ENCODE data around the gene NOL7.

Gene NOL7

GRCh38 chr6:13614926-13615791 lies at the start of gene NOL7:
Gene NOL7 (plus strand): TSS chr6:13615335. CDS start chr6:13615359, 24 bp downstream.
- Histone ChIP-seq H3K27me3 (ENCODE audit: insufficient read depth, insufficient read length) (no peaks in the 10 kb centered on the region), H3K9me3 (ENCODE audit: insufficient read depth, low read length) (no peaks in the 10 kb centered on the region), H3K9ac (ENCODE audit: insufficient read length, low read depth) (peak within 1 kb of the TSS; percentile 95), H3K4me1 (ENCODE audit: insufficient read depth, insufficient read length) (no peaks in the 10 kb centered on the region), H3K36me3 (ENCODE audit: insufficient read depth, insufficient read length, low read length) (peaks cover 45% of the 10 kb centered on the region), H3K4me3 (ENCODE audit: insufficient read length, low read depth) (peak within 1 kb of the TSS; percentile 82)
- peak; percentile 89 for DNase-seq (ENCODE audit: low read depth, low spot score)
- TF ChIP-seq YY1 (IDR thresholded peaks at IDR 0.05; ENCODE audit: insufficient read depth, insufficient read length) (peak; percentile 22), SUZ12 (IDR thresholded peaks at IDR 0.05; ENCODE audit: extremely low read depth, insufficient read depth, insufficient read length) (no peak)

GRCh38 chr6:13565921-13566320 lies 49.2 kb upstream of the NOL7 start:
- no peaks in the 10 kb centered on the region for H3K36me3 ChIP-seq (ENCODE audit: insufficient read depth, insufficient read length, low read length)
- H3K4me3 ChIP-seq (ENCODE audit: insufficient read length, low read depth), result no peak overlapping the region
- H3K9ac ChIP-seq (ENCODE audit: insufficient read length, low read depth), result no peak overlapping the region
- TF ChIP-seq SUZ12 (IDR thresholded peaks at IDR 0.05; ENCODE audit: extremely low read depth, insufficient read depth, insufficient read length) (no peak), ZNF274 (IDR thresholded peaks at IDR 0.05; ENCODE audit: low read depth, low read length) (no peak), YY1 (IDR thresholded peaks at IDR 0.05; ENCODE audit: insufficient read depth, insufficient read length) (no peak)
- no peaks in the 10 kb centered on the region for H3K9me3 ChIP-seq (ENCODE audit: insufficient read depth, low read length)
- H3K4me1 ChIP-seq (ENCODE audit: insufficient read depth, insufficient read length), result no peaks in the 10 kb centered on the region
- H3K27me3 ChIP-seq (ENCODE audit: insufficient read depth, insufficient read length), result no peaks in the 10 kb centered on the region
- no peak for DNase-seq (ENCODE audit: low read depth, low spot score)

- Histone ChIP-seq H3K4me3 (ENCODE audit: insufficient read length, low read depth) (no peak overlapping the region), H3K4me1 (ENCODE audit: insufficient read depth, insufficient read length) (no peaks in the 10 kb centered on the region), H3K9ac (ENCODE audit: insufficient read length, low read depth) (no peak overlapping the region), H3K27me3 (ENCODE audit: insufficient read depth, insufficient read length) (no peaks in the 10 kb centered on the region), H3K9me3 (ENCODE audit: insufficient read depth, low read length) (no peaks in the 10 kb centered on the region), H3K36me3 (ENCODE audit: insufficient read depth, insufficient read length, low read length) (no peaks in the 10 kb centered on the region)
- TF ChIP-seq ZNF274 (IDR thresholded peaks at IDR 0.05; ENCODE audit: low read depth, low read length) (no peak), YY1 (IDR thresholded peaks at IDR 0.05; ENCODE audit: insufficient read depth, insufficient read length) (no peak), SUZ12 (IDR thresholded peaks at IDR 0.05; ENCODE audit: extremely low read depth, insufficient read depth, insufficient read length) (no peak)
- DNase-seq (ENCODE audit: low read depth, low spot score), result no peak
Observed at GRCh38 chr6:13566500-13566899, 48.6 kb upstream of the NOL7 start.

- H3K36me3 ChIP-seq (ENCODE audit: insufficient read depth, insufficient read length, low read length), result no peaks in the 10 kb centered on the region
- no peak overlapping the region for H3K4me3 ChIP-seq (ENCODE audit: insufficient read length, low read depth)
- H3K9ac ChIP-seq (ENCODE audit: insufficient read length, low read depth), result no peak overlapping the region
- no peaks in the 10 kb centered on the region for H3K9me3 ChIP-seq (ENCODE audit: insufficient read depth, low read length)
- no peaks in the 10 kb centered on the region for H3K27me3 ChIP-seq (ENCODE audit: insufficient read depth, insufficient read length)
- no peaks in the 10 kb centered on the region for H3K4me1 ChIP-seq (ENCODE audit: insufficient read depth, insufficient read length)
- DNase-seq (ENCODE audit: low read depth, low spot score), result no peak
- TF ChIP-seq SUZ12 (IDR thresholded peaks at IDR 0.05; ENCODE audit: extremely low read depth, insufficient read depth, insufficient read length) (no peak), ZNF274 (IDR thresholded peaks at IDR 0.05; ENCODE audit: low read depth, low read length) (no peak), YY1 (IDR thresholded peaks at IDR 0.05; ENCODE audit: insufficient read depth, insufficient read length) (no peak)
Observed at GRCh38 chr6:13568970-13569369, 46.2 kb upstream of the NOL7 start.

GRCh38 chr6:13572240-13572639 lies 42.9 kb upstream of the NOL7 start:
- TF ChIP-seq YY1 (IDR thresholded peaks at IDR 0.05; ENCODE audit: insufficient read depth, insufficient read length) (no peak), SUZ12 (IDR thresholded peaks at IDR 0.05; ENCODE audit: extremely low read depth, insufficient read depth, insufficient read length) (no peak), ZNF274 (IDR thresholded peaks at IDR 0.05; ENCODE audit: low read depth, low read length) (no peak)
- Histone ChIP-seq H3K27me3 (ENCODE audit: insufficient read depth, insufficient read length) (no peaks in the 10 kb centered on the region), H3K9ac (ENCODE audit: insufficient read length, low read depth) (no peak overlapping the region), H3K4me3 (ENCODE audit: insufficient read length, low read depth) (no peak overlapping the region), H3K4me1 (ENCODE audit: insufficient read depth, insufficient read length) (no peaks in the 10 kb centered on the region), H3K36me3 (ENCODE audit: insufficient read depth, insufficient read length, low read length) (no peaks in the 10 kb centered on the region), H3K9me3 (ENCODE audit: insufficient read depth, low read length) (no peaks in the 10 kb centered on the region)
- no peak for DNase-seq (ENCODE audit: low read depth, low spot score)

- H3K4me3 ChIP-seq (ENCODE audit: insufficient read length, low read depth), result peak overlapping the region; percentile 84
- no peak for DNase-seq (ENCODE audit: low read depth, low spot score)
- H3K9ac ChIP-seq (ENCODE audit: insufficient read length, low read depth), result peak overlapping the region; percentile 82
- no peaks in the 10 kb centered on the region for H3K36me3 ChIP-seq (ENCODE audit: insufficient read depth, insufficient read length, low read length)
- H3K4me1 ChIP-seq (ENCODE audit: insufficient read depth, insufficient read length), result no peaks in the 10 kb centered on the region
- no peaks in the 10 kb centered on the region for H3K27me3 ChIP-seq (ENCODE audit: insufficient read depth, insufficient read length)
- no peak for TF ChIP-seq ZNF274 (IDR thresholded peaks at IDR 0.05; ENCODE audit: low read depth, low read length)
- no peak for TF ChIP-seq SUZ12 (IDR thresholded peaks at IDR 0.05; ENCODE audit: extremely low read depth, insufficient read depth, insufficient read length)
- TF ChIP-seq YY1 (IDR thresholded peaks at IDR 0.05; ENCODE audit: insufficient read depth, insufficient read length), result no peak
- no peaks in the 10 kb centered on the region for H3K9me3 ChIP-seq (ENCODE audit: insufficient read depth, low read length)
Observed at GRCh38 chr6:13572951-13573654, 42.0 kb upstream of the NOL7 start.

GRCh38 chr6:13573669-13574110 lies 41.4 kb upstream of the NOL7 start:
- Histone ChIP-seq H3K36me3 (ENCODE audit: insufficient read depth, insufficient read length, low read length) (no peaks in the 10 kb centered on the region), H3K4me1 (ENCODE audit: insufficient read depth, insufficient read length) (no peaks in the 10 kb centered on the region), H3K9me3 (ENCODE audit: insufficient read depth, low read length) (no peaks in the 10 kb centered on the region), H3K4me3 (ENCODE audit: insufficient read length, low read depth) (peak overlapping the region; percentile 84), H3K27me3 (ENCODE audit: insufficient read depth, insufficient read length) (no peaks in the 10 kb centered on the region), H3K9ac (ENCODE audit: insufficient read length, low read depth) (peak overlapping the region; percentile 82)
- TF ChIP-seq ZNF274 (IDR thresholded peaks at IDR 0.05; ENCODE audit: low read depth, low read length), result no peak
- TF ChIP-seq SUZ12 (IDR thresholded peaks at IDR 0.05; ENCODE audit: extremely low read depth, insufficient read depth, insufficient read length), result no peak
- TF ChIP-seq YY1 (IDR thresholded peaks at IDR 0.05; ENCODE audit: insufficient read depth, insufficient read length), result no peak
- DNase-seq (ENCODE audit: low read depth, low spot score), result no peak

Data from NT2/D1 (cell line).